Hindlimb muscle (tissue), 1 donor: ENCODE results near the gene C1orf50. TPM values are rescaled to one million over a fixed set of nuclear protein-coding genes. Genes with fewer than 3 reads are reported as not detected.
"Not testable (repeated sequence)": the region's sequence is repeated elsewhere in the genome, so short reads cannot be mapped to it uniquely, and the experiment has no call there.

Experiments
- DNase-seq: peaks from one replicate; pipeline ENCODE4 v3.0.0-alpha.2; 2013
- polyA plus RNA-seq: library from polyadenylated mRNA; unstranded; fragments of 120-200 nt; gene quantifications from one replicate; pipeline ENCODE4 v1.2.1, GENCODE V29; 2013; ENCODE audit not compliant: insufficient read length

C1orf50 gene
- polyA plus RNA-seq, 1 donor = 10.1 TPM

DNA sequence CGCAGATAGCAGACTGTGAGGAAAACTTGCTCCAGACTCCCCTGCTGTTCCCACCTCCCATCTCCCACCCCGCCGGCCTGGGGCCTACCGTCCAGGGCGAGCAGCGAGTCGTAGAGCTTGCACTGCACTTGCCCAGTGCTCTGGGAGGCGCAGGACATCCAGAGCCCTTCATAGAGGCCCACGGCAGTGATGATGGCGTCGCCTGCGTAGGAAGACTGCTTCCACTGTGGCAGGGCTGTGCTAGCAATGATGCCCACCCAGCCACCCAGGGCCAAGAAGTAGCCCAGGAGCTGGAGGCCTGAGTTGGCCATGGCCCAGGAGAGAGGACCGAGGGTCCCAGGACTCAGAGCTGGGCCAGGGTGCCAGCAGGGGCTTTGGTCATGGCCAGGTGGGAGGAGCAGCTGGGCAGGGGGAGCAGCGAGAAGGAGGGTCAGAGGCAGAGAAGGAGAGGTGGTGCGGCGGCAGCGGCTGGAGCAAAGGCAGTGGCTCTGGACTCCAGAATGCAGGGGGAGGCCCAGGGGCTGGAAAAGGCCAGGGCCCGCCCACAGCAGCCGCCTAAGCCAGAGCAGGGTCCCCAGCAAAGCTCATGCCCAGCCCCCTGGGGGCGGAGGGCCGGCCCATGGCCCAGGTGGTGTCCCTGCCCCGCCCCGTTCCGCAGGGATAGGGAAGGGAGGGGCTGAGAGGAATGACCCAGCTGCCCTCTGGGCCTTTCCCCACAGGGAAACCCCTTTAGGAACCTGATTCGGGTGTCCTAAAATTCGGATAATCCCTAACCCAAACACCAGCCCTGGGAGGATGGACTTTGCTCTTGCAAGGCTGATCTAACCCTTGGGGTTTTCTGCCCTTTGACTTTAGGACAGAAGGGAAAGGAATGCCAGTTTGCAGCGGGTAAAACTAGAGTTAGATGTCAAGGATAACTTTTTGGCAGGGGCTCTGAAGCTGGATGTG is 27.0 kb upstream of the C1orf50 start, which contains the start of gene CLDN19:
Gene CLDN19 (minus strand): TSS at position 484 of the 948 bp plus-strand sequence. CDS start 173 bp downstream, at position 311.
- DNase-seq = no peak

DNA sequence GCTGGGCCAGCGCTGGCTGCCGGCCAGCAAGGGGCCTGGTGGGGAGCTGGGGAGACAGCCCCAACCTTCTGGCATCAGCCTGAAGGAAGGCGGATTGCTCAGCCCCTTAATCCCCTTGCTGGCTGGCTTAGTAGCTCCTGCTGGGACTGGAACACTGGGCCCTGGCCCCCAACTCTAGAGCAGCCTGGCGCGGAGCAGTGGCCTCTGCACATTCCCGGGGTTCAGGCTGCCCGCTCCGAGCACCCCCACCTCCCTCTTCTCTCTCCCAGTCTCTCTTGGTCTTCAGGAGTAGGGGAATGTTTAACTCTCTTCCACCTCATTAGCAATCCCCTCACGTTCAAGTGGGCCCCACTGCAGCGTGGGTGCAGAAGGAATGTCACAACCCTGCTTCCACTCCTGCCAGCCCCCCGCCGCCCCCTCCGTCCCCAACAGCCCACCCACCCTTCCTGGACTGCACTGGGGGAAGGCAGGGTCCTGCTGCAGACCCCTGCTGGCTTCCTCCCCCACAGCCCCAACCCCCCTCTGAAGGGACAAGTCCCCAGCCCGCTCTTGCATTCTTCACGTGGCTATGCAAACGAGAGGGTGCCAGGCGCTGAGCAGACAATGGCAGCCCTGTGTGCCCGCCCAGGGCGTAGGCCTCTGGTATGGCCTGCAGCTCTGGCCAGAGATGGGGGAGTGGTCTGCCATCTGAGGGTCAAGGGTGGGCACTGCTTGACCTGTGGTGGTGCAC is 26.0 kb upstream of the C1orf50 start:
- no peak for DNase-seq

DNA sequence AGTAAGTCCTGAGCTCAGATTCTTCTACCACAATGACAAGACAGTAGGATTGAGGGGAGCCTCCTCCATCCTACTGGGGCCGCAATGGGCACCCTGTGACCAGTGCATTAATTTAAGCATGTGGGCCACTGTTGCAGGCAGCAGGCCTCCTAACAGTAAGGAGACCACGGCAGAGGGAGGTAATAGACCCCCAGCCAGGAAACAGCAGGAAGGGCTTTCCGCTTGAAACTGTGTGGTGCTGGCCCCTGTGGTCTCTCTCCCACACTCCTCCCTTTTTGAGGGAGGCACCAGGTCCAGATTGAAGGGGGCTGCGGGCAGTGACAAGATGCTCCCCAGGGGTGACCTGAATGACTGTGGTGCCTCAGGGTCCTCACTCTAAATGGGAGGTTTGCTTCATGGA is 25.3 kb upstream of the C1orf50 start:
- no peak for DNase-seq

DNA sequence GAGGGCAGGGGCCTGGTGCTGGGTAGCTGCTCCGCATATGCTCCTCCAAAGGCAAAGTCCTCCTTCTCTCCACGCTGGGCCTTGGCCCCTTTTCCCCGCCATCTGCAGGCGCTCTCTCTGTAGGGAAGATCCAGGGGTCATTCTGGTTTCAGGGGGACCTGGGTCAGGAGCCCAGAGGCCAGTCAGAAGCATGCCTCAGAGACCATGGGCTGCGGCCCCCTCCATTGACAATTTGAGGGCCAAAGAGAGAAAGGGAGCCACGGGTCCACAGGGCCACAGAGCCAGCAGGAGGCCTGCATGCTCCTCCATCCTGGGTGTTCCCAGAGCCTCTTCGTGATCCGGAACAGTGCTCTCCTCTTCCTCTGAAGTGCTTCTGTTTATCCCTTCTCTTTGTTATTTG is 24.9 kb upstream of the C1orf50 start:
- DNase-seq = no peak

DNA sequence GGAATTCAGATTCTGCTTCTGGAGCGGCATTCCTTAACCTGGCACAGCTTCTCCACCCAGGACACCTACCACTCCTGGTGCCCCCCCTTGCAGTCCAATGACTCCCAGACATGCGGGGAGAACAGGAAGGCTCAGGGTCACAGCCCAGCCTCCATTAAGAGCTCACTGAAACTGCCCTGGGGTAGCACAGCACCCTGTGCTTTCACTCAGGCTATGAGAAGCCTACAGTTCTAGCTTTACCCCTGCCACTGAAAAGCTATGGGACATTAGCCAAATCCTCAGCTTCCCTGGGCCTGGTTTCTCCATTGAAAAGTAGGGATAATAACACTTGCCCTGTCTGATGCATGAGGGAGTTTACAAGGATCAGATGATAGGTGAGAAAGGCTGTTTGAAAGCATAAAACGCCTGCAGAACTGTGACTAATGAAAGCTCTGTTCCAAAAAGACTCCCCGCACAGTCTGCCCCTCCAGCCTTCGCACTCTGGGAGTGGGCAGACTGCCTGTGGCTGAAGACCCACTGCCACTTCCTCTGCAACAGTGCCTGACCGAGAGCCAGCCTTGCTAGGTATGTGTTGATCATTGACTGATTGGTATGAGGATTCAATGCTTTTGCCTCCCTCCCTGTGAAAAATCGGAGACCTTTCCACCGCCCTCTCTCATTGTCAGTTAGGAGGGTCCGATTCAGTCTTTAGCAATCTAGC is 24.3 kb upstream of the C1orf50 start:
- no peak for DNase-seq

DNA sequence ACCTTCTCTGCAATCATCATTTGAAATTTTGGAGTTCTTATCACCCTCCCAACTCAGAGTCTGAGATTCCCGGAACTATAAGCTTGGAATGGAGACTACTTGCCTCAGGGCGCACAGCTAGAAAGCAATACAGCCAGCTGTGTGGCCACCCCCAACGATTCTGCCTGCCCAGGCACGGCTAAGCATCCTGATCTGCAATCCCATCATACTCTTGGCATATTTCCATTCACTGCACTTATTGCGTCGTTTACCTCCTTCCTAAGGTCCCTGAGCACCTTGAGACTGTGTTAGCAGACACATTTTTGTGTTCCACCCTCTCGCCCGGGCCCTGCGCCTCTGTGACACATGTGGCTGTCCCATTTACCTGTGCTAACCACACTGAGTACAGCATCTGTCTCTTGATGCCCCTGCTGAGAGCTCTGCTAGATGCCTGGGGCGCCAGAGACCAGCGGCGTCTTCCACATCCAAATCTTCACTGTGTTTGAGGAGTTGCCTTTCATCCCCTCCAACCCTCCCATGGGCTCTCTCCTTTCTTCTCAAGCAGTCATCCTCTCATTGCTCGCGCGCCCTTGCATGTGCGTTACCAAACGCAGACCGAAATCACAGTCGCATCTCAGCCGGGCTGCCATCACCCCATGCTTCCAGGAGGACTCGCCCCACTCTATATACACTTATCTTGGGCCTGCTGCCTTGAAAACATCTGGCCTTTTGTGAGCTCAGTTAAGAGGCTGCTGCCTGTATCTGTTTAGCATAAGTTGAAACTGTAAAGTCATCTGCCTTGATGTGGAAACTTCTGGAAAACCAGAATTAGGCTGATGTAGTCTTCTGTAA is 23.5 kb upstream of the C1orf50 start:
- no peak for DNase-seq

DNA sequence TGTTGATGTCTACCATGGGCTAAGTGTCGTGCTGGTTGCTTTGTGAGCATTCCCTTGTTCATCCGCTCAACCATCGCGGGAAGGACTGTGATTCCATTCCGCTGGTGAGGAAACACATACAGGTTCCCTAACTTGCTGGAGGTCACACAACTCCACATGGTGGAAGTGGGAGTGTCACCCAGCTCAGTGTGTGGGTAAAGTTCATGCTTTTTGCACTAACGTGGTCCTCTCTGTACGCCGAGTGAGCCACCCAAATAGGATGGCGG is 23.0 kb upstream of the C1orf50 start:
- DNase-seq = no peak

DNA sequence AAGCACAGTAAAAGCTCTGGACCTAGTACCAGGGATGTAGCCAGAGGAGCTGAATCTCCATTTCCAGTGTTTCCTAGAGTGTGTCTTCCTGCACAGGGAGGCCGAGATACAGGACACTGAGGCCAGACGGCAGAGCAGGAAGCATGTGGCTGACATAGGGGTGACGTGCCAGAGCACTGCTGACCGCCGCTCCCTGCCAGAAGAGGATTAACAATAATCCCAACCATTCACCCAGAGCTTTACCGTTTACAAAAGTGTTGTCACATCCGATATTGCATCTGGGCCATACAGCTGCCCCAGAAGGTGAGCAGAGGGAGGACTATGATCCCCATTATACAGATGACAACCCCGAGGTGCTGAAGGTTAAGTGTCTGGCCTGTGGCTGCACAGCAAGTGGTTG is 21.2 kb upstream of the C1orf50 start:
- DNase-seq = no peak

DNA sequence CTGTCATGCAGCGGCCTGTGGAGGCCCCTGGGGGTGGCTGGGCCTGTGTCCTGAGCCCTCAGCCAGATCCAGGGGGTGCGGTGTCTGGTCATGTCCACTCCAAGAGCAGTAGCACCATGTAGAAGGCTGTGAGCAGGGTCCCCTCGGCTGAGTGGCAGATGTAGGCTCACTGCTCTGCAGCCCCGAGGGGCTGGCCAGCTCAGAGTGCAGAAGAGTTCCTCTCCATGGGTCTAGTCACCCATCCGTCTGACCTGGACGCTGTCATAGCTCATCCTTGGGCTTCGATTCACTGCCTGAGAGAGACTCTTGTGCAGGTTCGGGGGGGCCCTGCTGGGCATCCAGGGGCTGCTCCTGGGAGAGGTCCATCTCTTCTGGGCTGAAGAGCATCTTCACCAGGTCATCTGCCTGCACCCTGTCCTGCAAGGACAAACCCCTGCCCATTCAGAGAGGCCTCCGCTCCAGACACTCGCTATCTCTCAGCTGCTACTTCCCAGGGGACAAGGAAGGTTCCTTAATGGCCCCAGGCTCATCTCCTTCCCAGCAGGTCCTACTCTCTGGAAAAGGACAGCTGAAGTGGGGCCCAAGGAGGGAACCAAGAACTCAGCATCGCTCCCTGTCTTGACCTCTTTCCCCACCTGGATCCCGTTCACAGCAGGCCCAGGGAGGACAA is 20.5 kb upstream of the C1orf50 start:
- no peak for DNase-seq

DNA sequence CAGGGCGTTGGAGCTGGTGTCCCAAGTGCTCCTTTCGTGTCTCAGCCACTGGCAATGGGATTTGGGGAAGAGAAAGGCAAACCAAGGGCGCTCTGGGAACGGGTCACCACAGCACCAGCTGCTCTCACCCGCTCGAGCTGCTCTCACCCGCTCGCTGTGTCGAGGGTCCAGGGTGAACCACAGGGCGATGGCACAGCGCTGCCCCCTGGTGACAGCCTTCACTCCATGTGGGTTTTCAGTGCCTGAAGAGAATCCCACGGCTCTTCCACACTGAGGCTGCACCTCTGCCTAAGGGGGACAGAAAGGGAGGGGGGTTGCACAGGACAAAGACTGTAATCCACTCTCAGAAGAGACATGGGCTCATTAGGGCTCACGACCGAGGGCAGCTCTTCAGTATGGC is 19.9 kb upstream of the C1orf50 start:
- no peak for DNase-seq

DNA sequence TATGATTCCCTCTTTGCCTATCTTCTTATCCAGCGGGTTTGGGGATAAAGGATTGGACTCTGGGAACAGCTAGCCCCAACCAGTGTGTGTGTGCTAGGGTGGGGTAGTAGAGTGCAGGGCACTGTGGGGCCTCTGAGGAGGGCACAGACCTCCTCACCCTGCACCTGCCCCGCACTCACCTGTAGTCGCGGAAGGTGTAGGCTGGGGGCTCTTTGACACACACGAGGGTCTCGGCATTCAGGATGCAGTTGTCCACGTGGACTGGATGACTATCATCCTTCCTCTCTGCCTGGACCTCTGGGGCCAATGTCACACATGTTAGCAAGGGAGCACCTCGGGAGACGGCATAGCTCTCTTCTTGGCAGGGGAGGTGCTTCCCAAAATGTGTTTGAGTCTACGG is 19.0 kb upstream of the C1orf50 start:
- no peak for DNase-seq

DNA sequence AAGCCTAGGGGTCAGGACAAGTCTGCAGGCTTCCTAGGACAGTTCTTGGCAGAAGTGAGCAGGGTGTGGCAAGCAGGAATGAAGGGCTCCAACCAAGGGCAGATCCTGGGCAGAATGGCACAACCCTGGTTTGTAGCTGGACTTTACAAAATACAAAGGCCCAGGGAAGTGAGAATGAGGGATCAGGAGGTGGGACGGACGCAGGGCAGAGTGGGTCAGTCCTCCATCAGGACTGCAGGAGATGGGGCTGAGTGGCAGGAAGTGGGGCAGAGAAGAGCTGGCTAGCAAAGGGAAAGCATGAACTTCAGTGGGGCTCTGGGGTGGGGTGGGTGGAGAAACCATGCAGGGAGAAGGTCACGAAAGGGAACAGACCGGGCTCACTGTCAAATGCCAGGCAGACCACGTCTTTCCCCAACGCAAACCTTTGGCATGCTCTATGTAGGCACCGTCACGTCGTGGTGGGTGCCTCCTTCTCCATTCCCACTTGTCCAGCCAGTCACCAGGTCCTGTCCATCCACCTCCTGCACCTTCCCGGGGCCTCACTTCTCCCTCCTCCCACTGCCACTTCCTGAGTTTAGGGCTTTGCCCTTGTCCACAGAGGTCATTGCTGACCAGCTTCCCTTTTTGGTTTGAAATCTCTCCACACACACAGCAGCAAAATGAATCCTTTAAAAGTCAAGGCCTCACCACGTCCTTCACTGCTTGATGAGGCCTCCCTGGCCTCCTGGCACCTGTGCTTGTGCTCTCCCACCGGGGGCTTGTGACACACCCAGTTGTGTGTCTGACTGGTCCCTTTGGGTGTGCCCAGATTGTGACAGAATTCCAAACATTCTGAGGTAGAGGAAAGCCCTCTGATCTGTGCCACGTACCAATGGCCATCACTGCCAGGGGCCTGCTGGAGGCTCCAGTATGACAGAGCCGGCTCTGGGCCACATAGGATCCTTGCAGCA is 18.3 kb upstream of the C1orf50 start:
- no peak for DNase-seq

DNA sequence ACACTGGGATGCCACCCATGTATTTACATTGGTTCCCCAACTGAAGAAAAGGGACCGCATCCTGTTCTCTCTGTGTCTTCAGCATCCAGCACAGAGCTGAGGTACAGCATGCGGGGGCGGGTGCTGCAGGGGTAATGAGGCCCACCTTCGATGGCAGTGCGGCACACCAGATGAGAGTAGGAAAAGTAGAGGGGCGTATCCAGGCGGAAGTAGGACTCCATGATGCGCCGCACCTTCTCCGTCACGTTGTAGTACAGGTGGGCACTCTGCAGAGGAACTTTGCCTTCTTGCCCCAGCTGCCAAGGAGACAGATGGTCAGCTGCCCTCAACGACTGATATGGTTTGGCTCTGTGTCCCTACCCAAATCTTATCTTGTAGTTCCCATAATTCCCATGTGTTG is 17.0 kb upstream of the C1orf50 start:
- DNase-seq = no peak

DNA sequence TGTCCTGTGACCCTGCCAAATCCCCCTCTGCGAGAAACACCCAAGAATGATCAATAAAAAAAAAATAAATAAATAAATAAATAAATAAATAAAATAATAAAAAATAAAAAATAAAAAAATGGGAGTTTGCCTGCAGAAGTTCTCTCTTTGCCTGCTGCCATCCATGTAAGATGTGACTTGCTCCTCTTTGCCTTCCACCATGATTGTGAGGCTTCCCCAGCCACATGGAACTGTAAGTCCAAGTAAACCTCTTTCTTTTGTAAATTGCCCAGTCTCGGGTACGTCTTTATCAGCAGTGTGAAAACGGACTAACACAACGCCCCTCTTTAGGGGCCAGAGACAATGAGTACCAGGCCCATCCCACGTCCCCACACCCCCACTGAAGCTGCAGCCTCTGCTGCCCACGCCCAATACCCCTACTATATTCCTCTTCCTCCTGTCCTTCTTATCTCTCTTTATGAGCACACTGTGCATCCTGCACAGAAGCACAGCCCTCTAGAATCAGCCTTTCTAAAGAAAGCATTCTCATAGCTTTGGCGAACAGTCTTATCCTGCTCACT is 15.5 kb upstream of the C1orf50 start:
- not testable (repeated sequence) for DNase-seq

DNA sequence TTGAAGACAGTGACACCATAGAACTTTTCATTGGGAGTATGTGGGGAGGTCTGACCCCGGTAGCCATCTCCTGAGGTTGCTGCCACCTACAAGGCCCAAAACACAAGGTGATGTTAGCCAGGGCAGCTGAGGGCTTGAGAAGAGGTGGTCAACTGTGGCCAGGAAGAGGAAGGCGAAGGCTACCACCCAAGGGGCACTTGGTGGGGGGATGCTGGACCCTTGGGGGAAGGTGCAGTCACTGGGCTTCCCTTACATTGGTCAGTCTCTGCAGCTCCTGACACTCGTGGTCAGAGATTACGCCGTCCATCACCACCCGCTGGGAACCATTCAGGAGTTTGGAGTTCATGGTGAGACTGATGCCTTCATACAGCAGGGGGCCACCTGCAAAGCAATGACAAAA is 14.8 kb upstream of the C1orf50 start:
- no peak for DNase-seq

DNA sequence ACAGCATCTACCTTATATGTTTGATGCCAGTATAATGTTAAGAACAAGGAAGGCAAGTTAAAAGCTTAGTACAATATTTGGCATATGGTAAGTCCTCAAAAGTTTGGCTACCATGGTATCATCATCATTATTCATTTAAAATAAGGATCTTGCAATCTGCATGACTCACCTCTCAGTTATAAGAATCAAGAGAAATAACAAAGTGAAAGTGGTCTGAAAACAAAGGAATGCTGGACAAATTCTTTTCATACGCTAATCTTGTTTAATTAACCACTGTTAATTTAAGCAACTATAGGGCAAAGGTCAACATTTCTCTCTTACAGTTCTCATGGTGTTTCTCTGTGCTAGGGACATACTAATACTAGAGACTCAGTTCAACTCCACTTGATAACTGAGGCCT is 14.0 kb upstream of the C1orf50 start:
- DNase-seq = no peak

DNA sequence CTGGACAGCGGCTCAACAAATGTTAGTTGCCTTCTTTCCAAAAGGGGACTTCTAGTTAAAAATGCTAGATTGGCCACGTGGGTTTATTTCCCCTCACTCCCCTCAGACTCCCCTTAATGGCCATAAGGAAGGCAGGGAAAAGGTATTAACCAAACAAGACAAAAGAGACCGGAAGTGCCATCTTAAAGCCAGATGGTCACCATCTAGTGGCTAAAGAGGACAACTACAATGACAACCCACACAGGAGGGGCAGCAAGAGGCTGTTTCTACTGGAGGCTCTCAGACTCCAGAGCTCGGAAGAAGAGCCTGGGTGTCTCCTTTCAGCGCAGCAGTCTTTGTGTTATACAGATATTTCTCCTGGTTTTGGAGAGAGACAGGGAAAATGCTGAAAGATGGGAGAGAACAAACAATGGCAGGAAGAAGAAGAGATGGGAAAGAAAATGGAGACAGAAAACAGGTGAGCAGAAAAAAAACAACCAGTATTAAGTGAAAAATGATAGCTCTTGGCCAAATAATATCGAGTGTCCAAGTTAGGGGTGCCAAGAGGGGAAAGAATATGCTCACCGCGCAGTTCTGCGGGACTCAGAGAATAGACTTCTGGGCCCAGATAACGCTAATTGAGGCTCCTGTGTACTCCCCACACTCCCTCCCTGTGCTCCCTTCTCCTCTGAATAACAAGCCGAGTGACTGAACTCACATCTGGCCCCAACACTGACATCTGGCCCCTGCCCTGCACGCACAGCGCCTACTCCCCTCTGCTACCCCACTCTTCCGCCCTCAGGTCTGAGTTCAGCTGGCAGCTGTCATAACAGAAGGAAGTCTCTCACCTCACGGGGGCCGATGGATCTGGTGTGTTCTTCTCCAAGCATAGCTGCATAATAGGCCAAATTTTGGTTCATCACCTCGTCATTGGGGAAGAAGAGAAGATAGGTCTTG is 9.8 kb upstream of the C1orf50 start:
- DNase-seq = peak; percentile 52

DNA sequence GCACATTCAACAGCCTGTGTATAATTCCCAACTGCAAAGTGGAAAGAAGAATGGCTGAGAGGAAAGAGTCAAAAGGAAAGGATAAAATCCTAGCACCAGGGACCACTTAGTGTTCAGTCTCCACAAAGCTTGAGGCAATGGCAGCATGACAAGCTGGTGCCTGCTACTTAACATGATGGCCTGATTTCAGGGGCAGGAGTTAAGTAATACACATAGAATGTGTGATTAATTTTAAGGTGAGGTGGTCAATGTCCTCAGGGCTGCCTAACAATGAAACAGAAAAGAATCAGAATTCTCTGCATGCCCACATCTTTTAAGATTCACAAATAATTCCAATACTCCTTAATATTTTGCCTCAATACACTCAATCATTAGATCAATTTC is 9.2 kb upstream of the C1orf50 start:
- no peak for DNase-seq

DNA sequence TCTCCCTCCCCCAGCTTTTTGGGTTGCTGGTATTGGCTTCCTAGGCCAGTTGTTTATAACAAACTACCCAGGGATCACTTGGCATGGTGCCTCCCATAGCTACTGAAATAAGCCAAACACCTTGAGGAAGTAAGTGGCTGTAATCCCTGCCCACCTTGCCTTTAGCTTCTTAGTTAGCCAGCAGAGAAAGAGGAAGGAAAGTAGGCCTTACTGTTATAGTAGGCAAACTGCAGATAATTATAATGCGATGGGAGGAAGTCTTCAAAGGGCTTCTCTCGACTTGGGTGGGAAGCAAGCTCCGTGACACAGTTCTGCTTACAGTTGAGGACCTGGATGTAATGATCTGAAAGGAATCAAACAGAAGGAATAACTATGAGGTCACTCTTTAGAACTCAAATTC is 8.4 kb upstream of the C1orf50 start:
- DNase-seq = no peak
